ENCODE data around the gene TNFRSF13B.
"Not testable (repeated sequence)": the region's sequence is repeated elsewhere in the genome, so short reads cannot be mapped to it uniquely, and the experiment has no call there.

TNFRSF13B gene

DNA sequence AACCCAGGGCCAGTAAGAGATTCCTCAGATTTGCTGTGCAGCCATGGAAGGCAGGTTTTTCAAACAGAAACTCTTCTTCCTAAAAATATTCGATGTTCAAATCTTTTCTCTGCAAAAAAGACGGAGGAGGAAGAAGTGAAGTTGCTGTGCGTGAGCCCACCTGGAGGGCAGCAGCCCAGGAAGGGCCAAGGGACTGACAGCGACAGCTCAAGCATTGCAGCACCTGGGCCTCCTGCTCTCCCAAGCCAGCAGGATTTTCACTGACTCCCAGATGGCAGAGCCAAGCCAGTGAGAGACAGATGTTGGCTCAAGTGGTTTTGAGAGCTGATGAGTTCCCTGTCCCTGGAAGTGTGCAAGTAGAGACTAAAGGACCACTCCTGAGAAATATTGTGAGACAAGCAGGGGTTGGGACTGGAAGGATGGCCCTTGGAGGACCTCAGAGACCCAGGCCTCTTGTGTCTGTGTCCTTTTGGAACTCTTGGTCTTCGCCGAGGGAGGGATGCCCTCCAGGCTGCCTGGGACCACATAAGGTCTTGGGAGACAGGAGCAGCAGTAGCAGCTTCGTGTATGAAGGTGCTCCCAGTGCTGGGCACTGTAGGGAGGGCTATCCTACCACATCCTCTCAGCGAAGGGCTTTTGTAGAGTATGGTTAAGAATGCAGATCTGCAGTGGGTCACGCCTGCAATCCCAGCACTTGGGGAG lies 29.3 kb upstream of the TNFRSF13B start:
- Mint-ChIP-seq H3K27me3 (ENCODE audit: low read depth, poor library complexity) (peaks cover 11% of the 10 kb centered on the region), H3K36me3 (ENCODE audit: low read depth) (no peaks in the 10 kb centered on the region), H3K4me3 (no peak overlapping the region), H3K9me3 (no peaks in the 10 kb centered on the region), H3K4me1 (no peaks in the 10 kb centered on the region), H3K27ac (no peak overlapping the region)
- DNase-seq: no peak
- TF ChIP-seq, protein P1, sequence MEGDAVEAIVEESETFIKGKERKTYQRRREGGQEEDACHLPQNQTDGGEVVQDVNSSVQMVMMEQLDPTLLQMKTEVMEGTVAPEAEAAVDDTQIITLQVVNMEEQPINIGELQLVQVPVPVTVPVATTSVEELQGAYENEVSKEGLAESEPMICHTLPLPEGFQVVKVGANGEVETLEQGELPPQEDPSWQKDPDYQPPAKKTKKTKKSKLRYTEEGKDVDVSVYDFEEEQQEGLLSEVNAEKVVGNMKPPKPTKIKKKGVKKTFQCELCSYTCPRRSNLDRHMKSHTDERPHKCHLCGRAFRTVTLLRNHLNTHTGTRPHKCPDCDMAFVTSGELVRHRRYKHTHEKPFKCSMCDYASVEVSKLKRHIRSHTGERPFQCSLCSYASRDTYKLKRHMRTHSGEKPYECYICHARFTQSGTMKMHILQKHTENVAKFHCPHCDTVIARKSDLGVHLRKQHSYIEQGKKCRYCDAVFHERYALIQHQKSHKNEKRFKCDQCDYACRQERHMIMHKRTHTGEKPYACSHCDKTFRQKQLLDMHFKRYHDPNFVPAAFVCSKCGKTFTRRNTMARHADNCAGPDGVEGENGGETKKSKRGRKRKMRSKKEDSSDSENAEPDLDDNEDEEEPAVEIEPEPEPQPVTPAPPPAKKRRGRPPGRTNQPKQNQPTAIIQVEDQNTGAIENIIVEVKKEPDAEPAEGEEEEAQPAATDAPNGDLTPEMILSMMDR (IDR thresholded peaks at IDR 0.05): no peak

DNA sequence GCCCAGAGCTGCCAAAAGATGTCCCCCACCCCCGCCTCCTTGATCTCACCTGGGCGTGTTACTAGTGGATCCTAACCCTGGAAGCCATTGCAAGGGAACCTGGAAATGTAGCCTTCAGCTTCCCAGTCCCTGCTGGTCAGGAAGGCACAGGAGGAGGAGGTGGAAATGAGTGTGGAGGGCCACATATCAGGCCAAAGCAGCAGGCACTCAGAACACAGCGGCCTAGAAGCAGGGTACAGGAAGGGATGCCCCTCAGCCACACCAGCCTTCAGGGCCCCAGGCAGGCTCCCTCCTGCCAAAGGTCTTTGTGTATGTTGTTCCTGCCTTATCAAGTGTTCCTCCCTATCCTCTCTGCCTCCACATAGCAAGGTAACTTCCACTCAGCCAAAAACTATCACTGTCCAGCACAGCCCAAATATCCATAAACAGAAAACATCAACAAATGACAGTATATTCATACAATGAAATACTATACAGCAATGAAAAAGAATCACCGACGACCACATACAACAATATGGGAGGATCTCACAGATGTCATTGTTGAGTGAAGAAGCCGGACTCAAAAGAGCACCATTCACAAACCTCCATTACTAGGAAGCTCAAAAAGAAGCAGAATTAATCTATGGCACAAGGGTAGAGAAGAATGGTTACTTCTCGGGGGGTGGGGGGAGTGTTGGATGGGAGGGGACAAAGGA lies 28.2 kb upstream of the TNFRSF13B start:
- DNase-seq: no peak
- Mint-ChIP-seq H3K36me3 (ENCODE audit: low read depth) (no peaks in the 10 kb centered on the region), H3K4me1 (no peaks in the 10 kb centered on the region), H3K9me3 (no peaks in the 10 kb centered on the region), H3K27ac (no peak overlapping the region), H3K4me3 (no peak overlapping the region), H3K27me3 (ENCODE audit: low read depth, poor library complexity) (peaks cover 6% of the 10 kb centered on the region)
- TF ChIP-seq, protein P1 (IDR thresholded peaks at IDR 0.05): no peak

GRCh38 chr17:16997514-16998429 lies 25.9 kb upstream of the TNFRSF13B start:
- no peak for DNase-seq
- Mint-ChIP-seq H3K27me3 (ENCODE audit: low read depth, poor library complexity) (peaks cover 12% of the 10 kb centered on the region), H3K36me3 (ENCODE audit: low read depth) (no peaks in the 10 kb centered on the region), H3K9me3 (no peaks in the 10 kb centered on the region), H3K27ac (no peak overlapping the region), H3K4me1 (no peaks in the 10 kb centered on the region), H3K4me3 (no peak overlapping the region)
- TF ChIP-seq, protein P1 (IDR thresholded peaks at IDR 0.05): no peak

GRCh38 chr17:16996726-16997125 lies 24.8 kb upstream of the TNFRSF13B start:
- H3K27ac Mint-ChIP-seq; H3K4me3 Mint-ChIP-seq; H3K4me1 Mint-ChIP-seq; H3K36me3 Mint-ChIP-seq (ENCODE audit: low read depth); DNase-seq; H3K9me3 Mint-ChIP-seq: not testable (repeated sequence)
- peaks cover 12% of the 10 kb centered on the region for H3K27me3 Mint-ChIP-seq (ENCODE audit: low read depth, poor library complexity)

DNA sequence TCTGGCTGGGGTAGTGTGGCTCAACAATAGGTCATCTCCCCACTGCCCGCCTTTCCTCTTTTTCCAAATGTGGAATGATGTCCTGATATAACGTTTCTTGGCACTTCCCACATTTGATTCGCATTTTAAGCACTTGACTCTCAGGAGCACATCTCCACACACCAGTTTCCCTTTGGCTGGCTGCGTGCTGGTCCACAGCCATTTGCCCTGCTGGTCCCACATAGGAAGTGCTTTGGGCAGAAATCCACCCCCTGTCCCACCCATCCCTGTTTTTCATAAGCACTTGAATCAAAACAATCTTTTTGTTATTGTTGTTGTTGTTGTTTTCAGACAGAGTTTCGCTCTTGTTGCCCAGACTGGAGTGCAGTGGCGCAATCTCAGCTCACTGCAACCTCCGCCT lies 24.0 kb upstream of the TNFRSF13B start:
- no peaks in the 10 kb centered on the region for H3K4me1 Mint-ChIP-seq
- H3K9me3 Mint-ChIP-seq: no peaks in the 10 kb centered on the region
- TF ChIP-seq, protein P1 (IDR thresholded peaks at IDR 0.05): no peak
- no peak overlapping the region for H3K4me3 Mint-ChIP-seq
- no peak for DNase-seq
- no peak overlapping the region for H3K27ac Mint-ChIP-seq
- peaks cover 12% of the 10 kb centered on the region for H3K27me3 Mint-ChIP-seq (ENCODE audit: low read depth, poor library complexity)
- H3K36me3 Mint-ChIP-seq (ENCODE audit: low read depth): no peaks in the 10 kb centered on the region

DNA sequence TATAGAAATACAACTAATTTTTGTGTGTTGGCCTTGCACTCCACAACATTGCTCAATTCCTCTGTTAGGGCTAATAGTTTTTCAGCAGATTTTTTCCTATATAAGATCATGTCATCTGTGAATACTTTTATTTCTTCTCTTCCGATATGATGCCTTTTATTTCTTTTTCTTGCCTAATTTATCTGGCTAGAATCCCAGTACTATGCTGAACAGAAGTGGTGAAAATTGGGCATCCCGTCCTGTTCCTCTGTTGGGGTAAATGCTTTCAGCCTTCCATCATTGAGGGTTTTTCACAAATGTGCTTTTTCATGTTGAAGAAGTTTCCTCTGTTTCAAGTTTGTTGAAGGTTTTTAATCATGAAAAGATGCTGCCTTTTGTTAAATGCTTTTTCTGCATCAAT lies 22.7 kb upstream of the TNFRSF13B start:
- no peaks in the 10 kb centered on the region for H3K9me3 Mint-ChIP-seq
- H3K4me1 Mint-ChIP-seq: no peaks in the 10 kb centered on the region
- no peak overlapping the region for H3K27ac Mint-ChIP-seq
- H3K27me3 Mint-ChIP-seq (ENCODE audit: low read depth, poor library complexity): peaks cover 8% of the 10 kb centered on the region
- TF ChIP-seq, protein P1 (IDR thresholded peaks at IDR 0.05): no peak
- DNase-seq: no peak
- H3K36me3 Mint-ChIP-seq (ENCODE audit: low read depth): no peaks in the 10 kb centered on the region
- no peak overlapping the region for H3K4me3 Mint-ChIP-seq
